WTC11 (cell line): ENCODE measurements around the gene LETMD1. TPM values are rescaled to one million over a fixed set of nuclear protein-coding genes. Genes with fewer than 3 reads are reported as not detected.

ENCODE experiments used
- ATAC-seq: fragments of 200-7000 bp; cut with Tn5 transposase; 2 replicates; pipeline ENCODE4 v1.10.0; 2021; ENCODE audit warnings: mild to moderate bottlenecking, moderate library complexity
- CTCF ChIA-PET: fragments of 300-600 bp; sonication (Branson Sonifier 250); formaldehyde crosslinking; loops from one replicate; lab custom pipeline; 2021; ENCODE audit warnings: antibody characterized with exemption; lab: Charles Lee
- POLR2A ChIA-PET: fragments of 350-600 bp; sonication (Branson Sonifier 250); formaldehyde crosslinking; loops from one replicate; lab custom pipeline; 2021; ENCODE audit warnings: antibody characterized with exemption; lab: Charles Lee
- DNase-seq: peaks from one replicate; pipeline ENCODE4 v3.0.0; 2021; ENCODE audit warnings: low spot score
- H3K27ac Mint-ChIP-seq: 2 replicates; pipeline ENCODE4 v1.8.0; 2021; ENCODE audit warnings: mixed read lengths
- H3K27me3 Mint-ChIP-seq: 2 replicates; pipeline ENCODE4 v1.8.0; 2021; ENCODE audit warnings: low read depth, mild to moderate bottlenecking, moderate library complexity, mixed read lengths
- H3K36me3 Mint-ChIP-seq: 2 replicates; pipeline ENCODE4 v1.8.0; 2021; ENCODE audit warnings: mixed read lengths
- H3K4me1 Mint-ChIP-seq: 2 replicates; pipeline ENCODE4 v1.8.0; 2022; ENCODE audit warnings: mixed read lengths
- H3K4me3 Mint-ChIP-seq: 2 replicates; pipeline ENCODE4 v1.8.0; 2021; ENCODE audit warnings: mild to moderate bottlenecking, moderate library complexity, mixed read lengths
- H3K9me3 Mint-ChIP-seq: 2 replicates; pipeline ENCODE4 v1.8.0; 2021; ENCODE audit warnings: mixed read lengths
- ATF3 ChIP-seq: sonication (generic); formaldehyde crosslinking; conservative IDR thresholded peaks from 2 replicates; pipeline ENCODE4 v1.8.1; 2022; ENCODE audit warnings: mild to moderate bottlenecking, missing genetic modification reagents
- CDX4 ChIP-seq: fragments of 250-450 bp; sonication (Bioruptor Pico); IDR thresholded peaks from 2 replicates; pipeline ENCODE4 v1.9.0; 2021; ENCODE audit warnings: moderate library complexity, mild to moderate bottlenecking, inconsistent platforms, borderline replicate concordance
- EMX1 ChIP-seq: fragments of 250-450 bp; sonication (Bioruptor Pico); IDR thresholded peaks from 2 replicates; pipeline ENCODE4 v1.8.0; 2021; ENCODE audit warnings: mild to moderate bottlenecking
- FOXJ3 ChIP-seq: sonication (generic); formaldehyde crosslinking; IDR thresholded peaks from 2 replicates; pipeline ENCODE4 v1.9.0; 2021; ENCODE audit warnings: missing genetic modification reagents, mild to moderate bottlenecking, borderline replicate concordance
- HMGXB4 ChIP-seq: sonication (generic); formaldehyde crosslinking; IDR thresholded peaks from 2 replicates; pipeline ENCODE4 v1.8.1; 2023; ENCODE audit warnings: mild to moderate bottlenecking, moderate library complexity, missing genetic modification reagents
- IRF2 ChIP-seq: sonication (generic); formaldehyde crosslinking; IDR thresholded peaks from 2 replicates; pipeline ENCODE4 v1.8.0; 2022; ENCODE audit warnings: low read depth, missing genetic modification reagents, borderline replicate concordance
- MAX ChIP-seq: sonication (generic); formaldehyde crosslinking; IDR thresholded peaks from 2 replicates; pipeline ENCODE4 v1.8.0; 2022; ENCODE audit warnings: mild to moderate bottlenecking, missing genetic modification reagents
- NR3C1 ChIP-seq: sonication (generic); formaldehyde crosslinking; conservative IDR thresholded peaks from 2 replicates; pipeline ENCODE4 v1.8.1; 2023; ENCODE audit warnings: low read depth, mild to moderate bottlenecking, missing genetic modification reagents
- RORB ChIP-seq: fragments of 250-450 bp; sonication (Bioruptor Pico); IDR thresholded peaks from 2 replicates; pipeline ENCODE4 v1.9.0; 2021; ENCODE audit warnings: mild to moderate bottlenecking
- SMAD4 ChIP-seq: sonication (generic); formaldehyde crosslinking; IDR thresholded peaks from 2 replicates; pipeline ENCODE4 v1.8.0; 2022; ENCODE audit warnings: mild to moderate bottlenecking, missing genetic modification reagents
- TEAD1 ChIP-seq: sonication (generic); formaldehyde crosslinking; IDR thresholded peaks from 2 replicates; pipeline ENCODE4 v1.8.0; 2022; ENCODE audit warnings: mild to moderate bottlenecking, missing genetic modification reagents
- ZNF138 ChIP-seq: sonication (generic); formaldehyde crosslinking; conservative IDR thresholded peaks from 2 replicates; pipeline ENCODE4 v1.8.1; 2022; ENCODE audit warnings: mild to moderate bottlenecking, moderate library complexity, missing genetic modification reagents
- ZNF423 ChIP-seq: fragments of 250-450 bp; sonication (Bioruptor Pico); IDR thresholded peaks from 2 replicates; pipeline ENCODE4 v2.1.2; 2022; ENCODE audit warnings: mild to moderate bottlenecking, moderate library complexity
- total RNA-seq: library from RNA; stranded (reverse); gene quantifications from 3 replicates; pipeline ENCODE4 v1.2.3, GENCODE V29; 2021
- TF ChIP-seq, protein P1 (sequence below): sonication (generic); formaldehyde crosslinking; IDR thresholded peaks from 2 replicates; pipeline ENCODE4 v1.8.0; 2022; ENCODE audit warnings: missing genetic modification reagents
- TF ChIP-seq, protein P2 (sequence below): sonication (generic); formaldehyde crosslinking; IDR thresholded peaks from 2 replicates; pipeline ENCODE4 v1.8.1; 2022; ENCODE audit warnings: mild to moderate bottlenecking, missing genetic modification reagents, moderate library complexity, borderline replicate concordance
- TF ChIP-seq, protein P3 (sequence below): fragments of 250-450 bp; sonication (Bioruptor Pico); IDR thresholded peaks from 2 replicates; pipeline ENCODE4 v1.9.0; 2021; ENCODE audit warnings: mild to moderate bottlenecking
- TF ChIP-seq, protein P4 (sequence below): sonication (generic); formaldehyde crosslinking; IDR thresholded peaks from 2 replicates; pipeline ENCODE4 v1.8.1; 2023; ENCODE audit warnings: mild to moderate bottlenecking, missing genetic modification reagents, moderate library complexity

LETMD1 gene
- total RNA-seq, 1 experiment from 2014 or later: 43.3 TPM

GRCh38 chr12:51082561-51083125 is 34.5 kb downstream of the LETMD1 start:
- H3K36me3 Mint-ChIP-seq: peaks cover 3% of the 10 kb centered on the region
- ATAC-seq: peak; percentile 33
- H3K4me1 Mint-ChIP-seq: peaks cover 19% of the 10 kb centered on the region
- POLR2A ChIA-PET: interaction anchor here (0.5 to 2.4 kb wide), 23 partner anchors 9 to 1740 kb away, joined by 3 to 24 read pairs (median 4); partner anchors contain the start of genes DAZAP2, POU6F1, SLC11A2 and TFCP2
- H3K27me3 Mint-ChIP-seq: no peaks in the 10 kb centered on the region
- no peak for DNase-seq
- H3K27ac Mint-ChIP-seq: peak overlapping the region; percentile 93
- peak overlapping the region; percentile 99 for H3K4me3 Mint-ChIP-seq
- H3K9me3 Mint-ChIP-seq: no peaks in the 10 kb centered on the region
- CTCF ChIA-PET: interaction anchor here (0.9 to 1.6 kb wide), 5 partner anchors 10 to 259 kb away, joined by 4 to 6 read pairs (median 4); partner anchors contain the start of gene POU6F1
- TF ChIP-seq, protein P1, sequence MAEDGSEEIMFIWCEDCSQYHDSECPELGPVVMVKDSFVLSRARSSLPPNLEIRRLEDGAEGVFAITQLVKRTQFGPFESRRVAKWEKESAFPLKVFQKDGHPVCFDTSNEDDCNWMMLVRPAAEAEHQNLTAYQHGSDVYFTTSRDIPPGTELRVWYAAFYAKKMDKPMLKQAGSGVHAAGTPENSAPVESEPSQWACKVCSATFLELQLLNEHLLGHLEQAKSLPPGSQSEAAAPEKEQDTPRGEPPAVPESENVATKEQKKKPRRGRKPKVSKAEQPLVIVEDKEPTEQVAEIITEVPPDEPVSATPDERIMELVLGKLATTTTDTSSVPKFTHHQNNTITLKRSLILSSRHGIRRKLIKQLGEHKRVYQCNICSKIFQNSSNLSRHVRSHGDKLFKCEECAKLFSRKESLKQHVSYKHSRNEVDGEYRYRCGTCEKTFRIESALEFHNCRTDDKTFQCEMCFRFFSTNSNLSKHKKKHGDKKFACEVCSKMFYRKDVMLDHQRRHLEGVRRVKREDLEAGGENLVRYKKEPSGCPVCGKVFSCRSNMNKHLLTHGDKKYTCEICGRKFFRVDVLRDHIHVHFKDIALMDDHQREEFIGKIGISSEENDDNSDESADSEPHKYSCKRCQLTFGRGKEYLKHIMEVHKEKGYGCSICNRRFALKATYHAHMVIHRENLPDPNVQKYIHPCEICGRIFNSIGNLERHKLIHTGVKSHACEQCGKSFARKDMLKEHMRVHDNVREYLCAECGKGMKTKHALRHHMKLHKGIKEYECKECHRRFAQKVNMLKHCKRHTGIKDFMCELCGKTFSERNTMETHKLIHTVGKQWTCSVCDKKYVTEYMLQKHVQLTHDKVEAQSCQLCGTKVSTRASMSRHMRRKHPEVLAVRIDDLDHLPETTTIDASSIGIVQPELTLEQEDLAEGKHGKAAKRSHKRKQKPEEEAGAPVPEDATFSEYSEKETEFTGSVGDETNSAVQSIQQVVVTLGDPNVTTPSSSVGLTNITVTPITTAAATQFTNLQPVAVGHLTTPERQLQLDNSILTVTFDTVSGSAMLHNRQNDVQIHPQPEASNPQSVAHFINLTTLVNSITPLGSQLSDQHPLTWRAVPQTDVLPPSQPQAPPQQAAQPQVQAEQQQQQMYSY (CRISPR knock-in tag): peak; percentile 67
- no peak for TF ChIP-seq ATF3
- no peak for TF ChIP-seq ZNF138
- TF ChIP-seq MAX: 0 out of 2 replicates have a peak, but pooled peaks have one; percentile 1
- TF ChIP-seq EMX1 (CRISPR knock-in tag): no peak
- TF ChIP-seq, all 79 proteins: peak for 2

DNA sequence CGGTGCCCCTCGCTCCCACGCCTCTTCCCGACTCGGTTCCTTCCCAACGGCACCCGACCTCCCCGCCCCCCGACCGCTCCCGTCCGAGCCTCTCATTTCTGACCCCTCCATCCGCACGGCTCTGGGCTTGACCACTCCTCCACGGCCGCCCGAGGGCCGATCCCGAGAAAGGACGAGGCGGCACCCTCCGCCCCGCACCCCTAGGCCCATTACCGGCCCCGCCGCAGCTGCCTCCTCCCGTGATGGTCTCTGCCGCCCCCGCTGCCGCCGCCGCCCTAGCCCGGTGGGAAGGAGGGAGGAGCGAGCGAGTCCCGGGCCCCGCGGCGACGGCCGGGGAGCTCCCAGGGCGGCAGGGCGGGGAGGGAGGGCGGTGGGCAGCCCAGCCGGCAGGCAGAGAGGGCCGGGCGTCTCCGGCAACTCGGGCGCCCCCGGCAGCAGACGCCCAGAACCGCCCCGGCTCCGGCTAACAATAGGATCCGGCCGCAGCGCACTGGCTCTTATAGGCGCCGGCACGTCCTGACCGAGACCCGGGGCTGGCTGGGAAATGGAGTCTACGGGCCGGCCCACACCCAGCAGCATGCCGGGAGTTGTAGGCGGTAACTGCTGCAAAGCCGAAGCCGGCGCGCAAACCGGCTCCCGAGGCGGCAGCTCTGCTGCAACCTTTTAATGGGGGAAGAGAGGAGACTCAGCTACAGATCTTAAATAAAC is 35.2 kb downstream of the LETMD1 start, which contains the start of gene CSRNP2:
Gene CSRNP2 (minus strand): TSS at position 471 of the 708 bp plus-strand sequence. CDS start 7,035 bp downstream, outside the sequence.
- peak within 1 kb of the TSS; percentile 99 for H3K4me3 Mint-ChIP-seq
- peak within 1 kb of the TSS; percentile 95 for H3K27ac Mint-ChIP-seq
- ChIA-PET POLR2A (interaction anchor here (0.6 to 2.4 kb wide), 28 partner anchors 9 to 1741 kb away, joined by 3 to 24 read pairs (median 4); partner anchors contain the start of genes DAZAP2, POU6F1, SLC11A2 and TFCP2), CTCF (interaction anchor here (0.6 to 1.6 kb wide), 6 partner anchors 9 to 1261 kb away, joined by 3 to 6 read pairs (median 4); partner anchors contain the start of gene POU6F1)
- H3K9me3 Mint-ChIP-seq: no peaks in the 10 kb centered on the region
- DNase-seq (peak; percentile 98), ATAC-seq (peak; percentile 97)
- peaks cover 19% of the 10 kb centered on the region for H3K4me1 Mint-ChIP-seq
- H3K27me3 Mint-ChIP-seq: no peaks in the 10 kb centered on the region
- H3K36me3 Mint-ChIP-seq: peaks cover 3% of the 10 kb centered on the region
- TF ChIP-seq, protein P2, sequence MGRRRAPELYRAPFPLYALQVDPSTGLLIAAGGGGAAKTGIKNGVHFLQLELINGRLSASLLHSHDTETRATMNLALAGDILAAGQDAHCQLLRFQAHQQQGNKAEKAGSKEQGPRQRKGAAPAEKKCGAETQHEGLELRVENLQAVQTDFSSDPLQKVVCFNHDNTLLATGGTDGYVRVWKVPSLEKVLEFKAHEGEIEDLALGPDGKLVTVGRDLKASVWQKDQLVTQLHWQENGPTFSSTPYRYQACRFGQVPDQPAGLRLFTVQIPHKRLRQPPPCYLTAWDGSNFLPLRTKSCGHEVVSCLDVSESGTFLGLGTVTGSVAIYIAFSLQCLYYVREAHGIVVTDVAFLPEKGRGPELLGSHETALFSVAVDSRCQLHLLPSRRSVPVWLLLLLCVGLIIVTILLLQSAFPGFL (CRISPR knock-in tag): no peak
- TF ChIP-seq ATF3 (no peak), NR3C1 (CRISPR knock-in tag) (no peak), HMGXB4 (CRISPR knock-in tag) (peak; percentile 80), RORB (CRISPR knock-in tag) (no peak), TEAD1 (CRISPR knock-in tag) (no peak), SMAD4 (CRISPR knock-in tag) (no peak), CDX4 (CRISPR knock-in tag) (peak; percentile 47; the same call in 1 of the 2 replicates), IRF2 (CRISPR knock-in tag) (no peak), ZNF423 (CRISPR knock-in tag) (no peak), FOXJ3 (no peak)
- TF ChIP-seq, protein P3, sequence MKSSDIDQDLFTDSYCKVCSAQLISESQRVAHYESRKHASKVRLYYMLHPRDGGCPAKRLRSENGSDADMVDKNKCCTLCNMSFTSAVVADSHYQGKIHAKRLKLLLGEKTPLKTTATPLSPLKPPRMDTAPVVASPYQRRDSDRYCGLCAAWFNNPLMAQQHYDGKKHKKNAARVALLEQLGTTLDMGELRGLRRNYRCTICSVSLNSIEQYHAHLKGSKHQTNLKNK: peak; percentile 82
- TF ChIP-seq, protein P4, sequence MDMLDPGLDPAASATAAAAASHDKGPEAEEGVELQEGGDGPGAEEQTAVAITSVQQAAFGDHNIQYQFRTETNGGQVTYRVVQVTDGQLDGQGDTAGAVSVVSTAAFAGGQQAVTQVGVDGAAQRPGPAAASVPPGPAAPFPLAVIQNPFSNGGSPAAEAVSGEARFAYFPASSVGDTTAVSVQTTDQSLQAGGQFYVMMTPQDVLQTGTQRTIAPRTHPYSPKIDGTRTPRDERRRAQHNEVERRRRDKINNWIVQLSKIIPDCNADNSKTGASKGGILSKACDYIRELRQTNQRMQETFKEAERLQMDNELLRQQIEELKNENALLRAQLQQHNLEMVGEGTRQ (CRISPR knock-in tag): 0 out of 2 replicates have a peak, but pooled peaks have one; percentile 12
- TF ChIP-seq, protein P1 (CRISPR knock-in tag): no peak
